Nephron (organoid): ENCODE data around the gene TMTC1.
A peak's percentile ranks its signal among the peaks of the same experiment; 100 is the strongest.

Source experiments
- H3K27ac Mint-ChIP-seq, 3 experiments: 2 replicates each; pipeline ENCODE4 v1.8.0; 2020; ENCODE audit warnings: mixed read lengths in 3 of 3, mild to moderate bottlenecking in 2 of 3, moderate library complexity in 1 of 3
- H3K27me3 Mint-ChIP-seq: 2 replicates; pipeline ENCODE4 v1.8.0; 2021; ENCODE audit warnings: low read depth, mild to moderate bottlenecking, moderate library complexity, mixed read lengths
- H3K36me3 Mint-ChIP-seq: 2 replicates; pipeline ENCODE4 v1.8.0; 2020; ENCODE audit warnings: low read depth, mixed read lengths
- H3K4me1 Mint-ChIP-seq: 2 replicates; pipeline ENCODE4 v1.8.0; 2020; ENCODE audit warnings: mixed read lengths
- H3K4me3 Mint-ChIP-seq, 3 experiments: 2 replicates each; pipeline ENCODE4 v1.8.0; 2020; ENCODE audit warnings: mild to moderate bottlenecking in 3 of 3, mixed read lengths in 3 of 3, moderate library complexity in 2 of 3
- H3K9me3 Mint-ChIP-seq: 2 replicates; pipeline ENCODE4 v1.8.0; 2020; ENCODE audit warnings: mixed read lengths
- TF ChIP-seq, protein P1 (sequence below), 3 experiments: fragments of 200-600 bp; sonication (generic); IDR thresholded peaks; one replicate each; pipeline ENCODE4 v1.5.0; 2021; ENCODE audit warnings: antibody characterized with exemption in 3 of 3; ENCODE audit not compliant: unreplicated experiment in 3 of 3

Gene TMTC1

DNA sequence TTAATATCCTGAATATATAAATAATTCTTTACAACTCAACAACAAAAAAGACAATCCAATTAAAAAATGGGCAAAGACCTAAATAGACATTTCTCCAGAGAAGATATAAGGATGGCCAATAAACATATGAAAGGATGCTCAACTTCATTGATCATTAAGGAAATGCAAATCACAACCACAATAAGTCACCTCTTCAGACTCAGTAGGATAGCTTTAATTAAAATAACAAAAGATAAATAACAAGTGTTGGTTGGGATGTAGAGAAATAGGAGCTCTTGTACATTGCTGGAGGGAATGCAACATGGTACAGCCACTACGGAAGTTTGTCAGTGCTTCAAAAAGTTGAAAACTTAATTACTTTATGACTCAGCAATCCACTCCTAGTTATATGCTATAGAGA, 156.5 kb downstream of the TMTC1 start:
- peaks cover 46% of the 10 kb centered on the region for H3K36me3 Mint-ChIP-seq

DNA sequence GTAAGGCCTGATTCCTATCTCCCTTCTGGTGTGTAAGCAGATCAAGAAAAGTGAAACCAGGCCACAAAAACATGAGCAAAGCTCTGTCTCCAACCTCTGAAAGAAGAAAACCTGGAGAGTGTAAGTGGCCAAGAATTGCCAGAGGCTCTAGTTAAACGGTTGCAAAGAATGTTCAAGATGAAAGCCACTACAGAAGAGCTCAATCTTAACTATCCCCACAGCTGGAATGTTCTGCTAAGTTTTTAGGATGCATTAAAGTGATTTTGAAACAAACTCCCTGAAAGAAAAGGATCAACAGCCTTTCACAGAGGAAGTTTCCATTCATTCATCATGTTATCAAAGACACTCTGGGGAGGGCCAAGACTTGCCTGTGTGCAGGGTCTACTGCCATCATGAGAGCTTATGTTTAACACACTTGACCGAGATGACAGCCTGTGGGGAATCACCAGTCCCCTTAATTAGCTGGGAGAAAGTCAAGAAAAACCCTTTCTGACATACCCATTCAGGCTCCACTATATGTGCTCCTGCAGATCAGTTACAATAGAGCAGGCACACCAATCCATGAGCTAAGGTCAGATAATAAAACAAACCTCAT, 158.3 kb downstream of the TMTC1 start:
- H3K36me3 Mint-ChIP-seq: peaks cover 32% of the 10 kb centered on the region
- H3K4me3 Mint-ChIP-seq: no peak overlapping the region
- TF ChIP-seq, protein P1, sequence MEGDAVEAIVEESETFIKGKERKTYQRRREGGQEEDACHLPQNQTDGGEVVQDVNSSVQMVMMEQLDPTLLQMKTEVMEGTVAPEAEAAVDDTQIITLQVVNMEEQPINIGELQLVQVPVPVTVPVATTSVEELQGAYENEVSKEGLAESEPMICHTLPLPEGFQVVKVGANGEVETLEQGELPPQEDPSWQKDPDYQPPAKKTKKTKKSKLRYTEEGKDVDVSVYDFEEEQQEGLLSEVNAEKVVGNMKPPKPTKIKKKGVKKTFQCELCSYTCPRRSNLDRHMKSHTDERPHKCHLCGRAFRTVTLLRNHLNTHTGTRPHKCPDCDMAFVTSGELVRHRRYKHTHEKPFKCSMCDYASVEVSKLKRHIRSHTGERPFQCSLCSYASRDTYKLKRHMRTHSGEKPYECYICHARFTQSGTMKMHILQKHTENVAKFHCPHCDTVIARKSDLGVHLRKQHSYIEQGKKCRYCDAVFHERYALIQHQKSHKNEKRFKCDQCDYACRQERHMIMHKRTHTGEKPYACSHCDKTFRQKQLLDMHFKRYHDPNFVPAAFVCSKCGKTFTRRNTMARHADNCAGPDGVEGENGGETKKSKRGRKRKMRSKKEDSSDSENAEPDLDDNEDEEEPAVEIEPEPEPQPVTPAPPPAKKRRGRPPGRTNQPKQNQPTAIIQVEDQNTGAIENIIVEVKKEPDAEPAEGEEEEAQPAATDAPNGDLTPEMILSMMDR (IDR thresholded peaks at IDR 0.05; ENCODE audit: unreplicated experiment in 3 of 3): no peak
- H3K27me3 Mint-ChIP-seq: no peaks in the 10 kb centered on the region
- peaks cover 19% of the 10 kb centered on the region for H3K9me3 Mint-ChIP-seq
- peak overlapping the region; percentile 80 to 84 (median 82) for H3K27ac Mint-ChIP-seq
- H3K4me1 Mint-ChIP-seq: peaks cover 20% of the 10 kb centered on the region

More for the DNA sequence above, 156.5 kb downstream of the TMTC1 start:
- no peaks in the 10 kb centered on the region for H3K27me3 Mint-ChIP-seq
- H3K4me3 Mint-ChIP-seq: no peak overlapping the region
- peaks cover 23% of the 10 kb centered on the region for H3K9me3 Mint-ChIP-seq
- H3K4me1 Mint-ChIP-seq: peaks cover 20% of the 10 kb centered on the region
- TF ChIP-seq, protein P1 (IDR thresholded peaks at IDR 0.05; ENCODE audit: unreplicated experiment in 3 of 3): no peak
- no peak overlapping the region for H3K27ac Mint-ChIP-seq

DNA sequence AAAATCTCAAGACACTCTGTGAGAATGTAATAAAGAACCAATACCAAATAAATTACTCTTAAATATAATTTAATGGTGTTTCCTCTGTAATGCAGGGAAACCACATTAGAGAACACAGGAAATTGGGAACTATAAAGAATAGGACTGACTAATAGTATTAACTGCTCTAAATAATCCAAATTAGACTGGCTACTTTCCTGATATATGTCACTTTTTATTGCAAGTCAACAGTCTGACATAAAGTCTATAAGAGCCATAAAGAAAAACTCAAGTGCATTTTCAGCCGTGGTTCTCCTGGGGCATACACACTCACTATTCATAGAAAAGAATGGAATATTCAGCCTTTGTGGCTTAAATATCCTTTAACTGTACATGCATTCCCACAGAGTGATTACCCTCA, 161.5 kb downstream of the TMTC1 start:
- Mint-ChIP-seq H3K27ac (peak overlapping the region; percentile 39 to 86 (median 49)), H3K27me3 (no peaks in the 10 kb centered on the region), H3K9me3 (peaks cover 2% of the 10 kb centered on the region), H3K4me1 (peaks cover 20% of the 10 kb centered on the region), H3K36me3 (peaks cover 8% of the 10 kb centered on the region), H3K4me3 (no peak overlapping the region)
- TF ChIP-seq, protein P1 (IDR thresholded peaks at IDR 0.05; ENCODE audit: unreplicated experiment in 3 of 3): no peak

DNA sequence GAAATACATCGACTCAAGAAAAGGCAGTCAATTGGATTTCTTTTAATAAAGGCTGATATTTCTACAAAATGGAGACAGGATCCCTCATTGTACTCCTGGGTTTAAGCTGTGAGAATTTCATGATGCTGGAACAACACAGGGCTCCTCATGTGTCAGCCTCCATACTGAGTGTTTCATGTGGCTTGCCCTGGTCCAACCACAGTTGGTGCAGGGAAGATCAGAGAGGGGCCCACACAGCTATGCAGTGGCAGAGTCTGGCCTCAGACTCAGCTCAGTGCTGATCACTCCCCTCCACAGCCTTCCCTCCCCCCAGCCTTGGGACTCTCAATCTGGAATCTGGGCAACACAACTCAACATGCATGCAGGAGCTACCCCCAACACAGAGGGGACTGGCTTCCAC, 163.7 kb downstream of the TMTC1 start:
- no peak overlapping the region for H3K4me3 Mint-ChIP-seq
- peaks cover 4% of the 10 kb centered on the region for H3K36me3 Mint-ChIP-seq
- H3K9me3 Mint-ChIP-seq: no peaks in the 10 kb centered on the region
- peak overlapping the region in 1 of 3 experiments; percentile 50 for H3K27ac Mint-ChIP-seq
- TF ChIP-seq, protein P1 (IDR thresholded peaks at IDR 0.05; ENCODE audit: unreplicated experiment in 3 of 3): no peak
- H3K27me3 Mint-ChIP-seq: no peaks in the 10 kb centered on the region
- H3K4me1 Mint-ChIP-seq: peaks cover 12% of the 10 kb centered on the region

DNA sequence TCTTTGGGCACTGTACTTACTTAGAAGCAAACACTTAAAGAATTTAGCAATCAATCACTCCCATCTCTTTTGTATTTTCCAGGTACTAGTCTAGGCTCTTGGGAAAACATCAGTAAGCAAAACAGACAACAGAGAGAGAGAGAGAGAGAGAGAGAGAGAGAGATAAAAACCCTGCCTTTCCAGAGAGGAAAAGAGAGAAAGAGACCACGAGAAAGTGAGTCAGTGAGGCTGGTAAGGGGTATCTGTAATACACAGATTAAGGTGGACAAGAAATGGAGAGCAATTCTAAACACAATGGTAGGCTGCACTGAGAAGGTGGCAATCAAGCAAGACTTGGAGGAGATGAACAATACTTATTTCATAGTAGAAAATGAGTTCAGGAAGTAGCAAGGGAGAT, 166.3 kb downstream of the TMTC1 start:
- H3K9me3 Mint-ChIP-seq: peaks cover 3% of the 10 kb centered on the region
- H3K27ac Mint-ChIP-seq: peak overlapping the region in 1 of 3 experiments; percentile 21
- no peaks in the 10 kb centered on the region for H3K27me3 Mint-ChIP-seq
- H3K4me1 Mint-ChIP-seq: peaks cover 14% of the 10 kb centered on the region
- no peak overlapping the region for H3K4me3 Mint-ChIP-seq
- peaks cover 12% of the 10 kb centered on the region for H3K36me3 Mint-ChIP-seq
- TF ChIP-seq, protein P1 (IDR thresholded peaks at IDR 0.05; ENCODE audit: unreplicated experiment in 3 of 3): no peak
